K562 (cell line): ENCODE data around the gene KCNMB2.

Experiments
- RAD21 ChIP-seq, 2 experiments: fragments of 250-450 bp in 1 of 2; fragments of 450-650 bp in 1 of 2; sonication (Bioruptor Pico) in 1 of 2; formaldehyde crosslinking in 1 of 2; IDR thresholded peaks in 1 of 2; conservative IDR thresholded peaks in 1 of 2; 2 replicates each; pipeline versions ENCODE4 v1.4.0 to v1.8.0; 2020 to 2022; ENCODE audit warnings: mild to moderate bottlenecking in 2 of 2, moderate library complexity in 1 of 2
- ZFP36 ChIP-seq: fragments of 150-350 bp; IDR thresholded peaks from 2 replicates; pipeline ENCODE4 v1.6.1; 2018; ENCODE audit warnings: low read length, low read depth; ENCODE audit not compliant: partially characterized antibody

GRCh38 chr3:178732824-178733223 lies 196.6 kb downstream of the KCNMB2 start:
- TF ChIP-seq ZFP36 (no peak), RAD21 (CRISPR knock-in tag; conservative IDR thresholded peaks at IDR 0.05 in 1 of 2, IDR thresholded peaks at IDR 0.05 in 1 of 2) (no peak)
